GM12878 (cell line): ENCODE measurements around the gene CRMP1. TPM values are rescaled to one million over a fixed set of nuclear protein-coding genes. Genes with fewer than 3 reads are reported as not detected.

Source experiments
- ATAC-seq: fragments of 200-7000 bp; cut with Tn5 transposase; 3 replicates; pipeline ENCODE4 v1.9.1; 2020; ENCODE audit warnings: mild to moderate bottlenecking, moderate library complexity
- BruUV-seq: library from RNA; stranded (reverse); fragments of 400-500 nt; replicated peaks from 2 replicates; lab custom pipeline; 2021; lab: Mats Ljungman, UMichigan
- CTCF ChIA-PET: fragments of 300-600 bp; sonication (Branson Sonifier 250); formaldehyde crosslinking; extraction: SDS; loops from one replicate; lab custom pipeline; 2021; ENCODE audit warnings: inconsistent platforms; lab: Yijun Ruan, JAX
- POLR2A ChIA-PET: fragments of 350-600 bp; formaldehyde crosslinking; extraction: SDS; loops from one replicate; lab custom pipeline; 2021; ENCODE audit warnings: inconsistent platforms; lab: Charles Lee
- RAD21 ChIA-PET: fragments of 300-600 bp; sonication (Branson Sonifier 250); formaldehyde crosslinking; loops from one replicate; lab custom pipeline; 2023; ENCODE audit warnings: antibody characterized with exemption; ENCODE audit not compliant: unreplicated experiment; lab: Charles Lee
- SMC1A ChIA-PET: fragments of 300-600 bp; sonication (Branson Sonifier 250); formaldehyde crosslinking; loops from one replicate; lab custom pipeline; 2023; ENCODE audit not compliant: unreplicated experiment, uncharacterized antibody; lab: Charles Lee
- DNase-seq: peaks from one replicate; pipeline ENCODE4 v3.0.0-alpha.2; 2011; ENCODE audit warnings: low read depth, low spot score
- FAIRE-seq: peaks from 3 replicates; lab custom pipeline; 2011; peaks lifted over from hg19 to GRCh38; lab: Jason Lieb, UNC
- H2AFZ ChIP-seq: 2 replicates; pipeline ENCODE4 v1.6.0; 2011; ENCODE audit warnings: low read depth, low read length, control low read depth; ENCODE audit not compliant: control insufficient read depth
- H3K27ac ChIP-seq: 2 replicates; pipeline ENCODE4 v1.5.1; 2011; ENCODE audit warnings: control low read depth; ENCODE audit not compliant: control insufficient read depth, insufficient read depth
- H3K27me3 ChIP-seq, 2 experiments: replicated peaks in 1 of 2; 2 replicates each; pipeline versions ENCODE4 v1.6.0 to v1.6.1; 2011; ENCODE audit warnings: low read length in 1 of 2; ENCODE audit not compliant: control insufficient read depth in 2 of 2, insufficient read depth in 2 of 2
- H3K36me3 ChIP-seq, 2 experiments: 2 replicates each; pipeline ENCODE4 v1.5.1; 2011; ENCODE audit warnings: low read length in 1 of 2; ENCODE audit not compliant: control insufficient read depth in 2 of 2, insufficient read depth in 2 of 2
- H3K4me1 ChIP-seq: 2 replicates; pipeline ENCODE4 v1.6.1; 2011; ENCODE audit warnings: mild to moderate bottlenecking, low read length, moderate library complexity, mixed read lengths; ENCODE audit not compliant: control insufficient read depth, insufficient read depth
- H3K4me2 ChIP-seq: 2 replicates; pipeline ENCODE4 v1.6.0; 2011; ENCODE audit warnings: control low read depth; ENCODE audit not compliant: control insufficient read depth, insufficient read depth
- H3K4me3 ChIP-seq: fragments of 200-600 bp; sonication (generic); 2 replicates; pipeline ENCODE4 v1.5.1; 2016
- H3K79me2 ChIP-seq: 2 replicates; pipeline ENCODE4 v1.6.0; 2011; ENCODE audit warnings: low read length; ENCODE audit not compliant: control insufficient read depth, insufficient read depth
- H3K9ac ChIP-seq: 2 replicates; pipeline ENCODE4 v1.8.0; 2011; ENCODE audit warnings: low read length, control low read depth, mixed read lengths; ENCODE audit not compliant: control insufficient read depth, insufficient read depth
- H3K9me3 ChIP-seq: replicated peaks from 3 replicates; pipeline ENCODE4 v1.5.1; 2011; ENCODE audit warnings: mild to moderate bottlenecking, low read length; ENCODE audit not compliant: control insufficient read depth, insufficient read depth
- H4K20me1 ChIP-seq: 2 replicates; pipeline ENCODE4 v1.6.0; 2011; ENCODE audit not compliant: control insufficient read depth, insufficient read depth
- CBFB ChIP-seq: IDR thresholded peaks from 2 replicates; pipeline ENCODE4 v1.6.1; 2016; ENCODE audit warnings: antibody characterized with exemption, low read depth
- EZH2 ChIP-seq: IDR thresholded peaks from 2 replicates; pipeline ENCODE4 v1.6.1; 2012; ENCODE audit warnings: low read depth, mild to moderate bottlenecking, control low read depth, inconsistent platforms, low read length, borderline replicate concordance; ENCODE audit not compliant: control insufficient read depth
- HDAC2 ChIP-seq: fragments of 200-600 bp; sonication (generic); IDR thresholded peaks from 2 replicates; pipeline ENCODE4 v1.6.1; 2017
- NR2C1 ChIP-seq: fragments of 450-650 bp; IDR thresholded peaks from 2 replicates; pipeline ENCODE4 v1.6.1; 2017; ENCODE audit warnings: antibody characterized with exemption, mild to moderate bottlenecking, moderate library complexity
- NR2C2 ChIP-seq: IDR thresholded peaks from 2 replicates; pipeline ENCODE4 v1.6.1; 2011; ENCODE audit warnings: borderline replicate concordance, low read depth; ENCODE audit not compliant: control insufficient read depth, insufficient read length
- RB1 ChIP-seq: fragments of 450-650 bp; formaldehyde crosslinking; IDR thresholded peaks from 2 replicates; pipeline ENCODE4 v1.6.1; 2017; ENCODE audit warnings: mild to moderate bottlenecking, borderline replicate concordance
- RUNX3 ChIP-seq: IDR thresholded peaks from 2 replicates; pipeline ENCODE4 v1.6.1; 2012; ENCODE audit warnings: low read length, inconsistent platforms
- SREBF1 ChIP-seq: IDR thresholded peaks from 2 replicates; pipeline ENCODE4 v1.6.1; 2012; ENCODE audit warnings: mild to moderate bottlenecking, low read length
- TARDBP ChIP-seq: IDR thresholded peaks from 2 replicates; pipeline ENCODE4 v1.6.1; 2016; ENCODE audit warnings: borderline replicate concordance
- YBX1 ChIP-seq: fragments of 450-650 bp; IDR thresholded peaks from 2 replicates; pipeline ENCODE4 v1.6.1; 2016; ENCODE audit warnings: antibody characterized with exemption
- ZNF217 ChIP-seq: fragments of 450-650 bp; IDR thresholded peaks from 2 replicates; pipeline ENCODE4 v1.6.1; 2017; ENCODE audit warnings: antibody characterized with exemption, mild to moderate bottlenecking
- ZNF384 ChIP-seq: IDR thresholded peaks from 2 replicates; pipeline ENCODE4 v1.6.1; 2012; ENCODE audit warnings: low read depth, mild to moderate bottlenecking, low read length, improper control_type of control experiment, borderline replicate concordance
- ZNF622 ChIP-seq: fragments of 450-650 bp; IDR thresholded peaks from 2 replicates; pipeline ENCODE4 v1.6.1; 2017; ENCODE audit warnings: mild to moderate bottlenecking, inconsistent platforms
- WGBS: methylation state at CpG from one replicate; pipeline ENCODE4 v1.1.6; 2016; ENCODE audit warnings: low lambda C conversion rate; ENCODE audit not compliant: insufficient replicate concordance, insufficient coverage; ENCODE audit errors: missing lambda C conversion rate; 5-methylcytosine and 5-hydroxymethylcytosine counted together
- in situ Hi-C: fragments of 300-500 bp; cut with MboI; formaldehyde crosslinking; loops from 9 replicates; pipeline ENCODE4 v1.14.3; 2018; ENCODE audit warnings: mixed read lengths
- intact Hi-C: fragments of 100-400 bp; cut with micrococcal nuclease; formaldehyde crosslinking; loops from one replicate; pipeline ENCODE4 v1.14.2; 2022; ENCODE audit not compliant: unreplicated experiment
- polyA plus RNA-seq, 11 experiments: library from polyadenylated mRNA; depleted of rRNA in 4 of 11; unstranded in 6 of 11; stranded (reverse) in 5 of 11; fragments of >200 nt; fragmentation: Nextera tagmentation in 4 of 11; fragmentation: Illumina TruSeq in 1 of 11; extraction: Ambion mirVana in 4 of 11; extraction: Trizol in 1 of 11; gene quantifications; 1 replicate in 1 of 11; 2 replicates in 10 of 11; pipeline versions ENCODE4 v1.2.1 to v1.2.3, GENCODE V29; 2011 to 2016; ENCODE audit warnings: inconsistent platforms in 2 of 11, missing spikeins in 2 of 11, low read depth in 1 of 11
- total RNA-seq, 4 experiments: library from RNA; depleted of rRNA in 3 of 4; stranded (reverse); fragments of >200 nt in 3 of 4; fragmentation: Illumina TruSeq in 1 of 4; extraction: Trizol in 1 of 4; gene quantifications; 2 replicates each; pipeline versions ENCODE4 v1.2.1 to v1.2.3, GENCODE V29; 2013 to 2021
- TF ChIP-seq, protein P1 (sequence below): fragments of 450-650 bp; IDR thresholded peaks from 2 replicates; pipeline ENCODE4 v1.6.1; 2018; ENCODE audit warnings: borderline replicate concordance, mild to moderate bottlenecking; ENCODE audit not compliant: partially characterized antibody
- TF ChIP-seq, protein P2 (sequence below): IDR thresholded peaks from 2 replicates; pipeline ENCODE4 v1.6.1; 2012; ENCODE audit warnings: improper control_type of control experiment, low read depth, low read length; ENCODE audit not compliant: insufficient replicate concordance
- TF ChIP-seq, protein P3 (sequence below): fragments of 450-650 bp; IDR thresholded peaks from 2 replicates; pipeline ENCODE4 v1.6.1; 2014; ENCODE audit warnings: mild to moderate bottlenecking

Gene CRMP1
- total and polyA plus RNA-seq, 10 of the 15 experiments (the other 5 are each of a cell fraction or from before 2014, with no cell fraction given) = 0.03 to 1.4 (median 0.12) TPM; not detected in 2

DNA sequence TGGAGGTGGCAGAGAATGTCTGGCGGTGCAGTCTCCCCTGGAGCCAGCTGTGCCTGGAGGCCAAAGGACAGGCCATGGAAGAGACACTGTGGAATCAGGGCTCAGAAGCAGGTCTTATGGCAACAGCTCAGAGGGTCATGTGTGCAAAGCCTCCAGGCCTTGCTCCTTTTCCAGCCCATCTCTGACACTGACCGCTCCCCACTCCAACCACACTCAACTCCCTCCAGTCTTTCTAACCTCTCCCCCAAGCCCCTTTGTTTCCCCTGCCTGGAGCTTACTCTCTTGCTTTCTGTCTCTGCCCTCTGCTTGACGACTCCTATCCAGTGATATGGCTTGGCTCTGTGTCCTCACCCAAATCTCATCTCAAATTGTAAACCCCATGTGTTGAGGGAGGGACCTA lies 34.2 kb upstream of the CRMP1 start:
- BruUV-seq = no TSS peak
- H2AFZ ChIP-seq = no peak overlapping the region
- no peak overlapping the region for H3K4me2 ChIP-seq
- ChIA-PET SMC1A (no interaction called here), POLR2A (no interaction called here), CTCF (interaction anchor here (0.6 kb wide), 1 partner anchor 284 kb away, joined by 3 read pairs; no protein-coding TSS in a partner anchor), RAD21 (no interaction called here)
- no peak overlapping the region for H3K4me3 ChIP-seq
- no peak overlapping the region for H3K9ac ChIP-seq
- peaks cover 4 to 5% of the 10 kb centered on the region in 2 experiments; a peak in 3 of 4 replicates for H3K27me3 ChIP-seq
- in situ Hi-C loops (no loop called here), intact Hi-C loops (no loop called here)
- H3K36me3 ChIP-seq = no peaks in the 10 kb centered on the region
- H3K79me2 ChIP-seq = no peaks in the 10 kb centered on the region
- no peaks in the 10 kb centered on the region for H4K20me1 ChIP-seq
- H3K27ac ChIP-seq = no peak overlapping the region
- DNase-seq (no peak), FAIRE-seq (no peak), ATAC-seq (no peak)
- H3K4me1 ChIP-seq = no peaks in the 10 kb centered on the region
- 44% methylated on average over 3 of the region's 3 CpGs for WGBS
- no peaks in the 10 kb centered on the region for H3K9me3 ChIP-seq
- TF ChIP-seq, protein P1, sequence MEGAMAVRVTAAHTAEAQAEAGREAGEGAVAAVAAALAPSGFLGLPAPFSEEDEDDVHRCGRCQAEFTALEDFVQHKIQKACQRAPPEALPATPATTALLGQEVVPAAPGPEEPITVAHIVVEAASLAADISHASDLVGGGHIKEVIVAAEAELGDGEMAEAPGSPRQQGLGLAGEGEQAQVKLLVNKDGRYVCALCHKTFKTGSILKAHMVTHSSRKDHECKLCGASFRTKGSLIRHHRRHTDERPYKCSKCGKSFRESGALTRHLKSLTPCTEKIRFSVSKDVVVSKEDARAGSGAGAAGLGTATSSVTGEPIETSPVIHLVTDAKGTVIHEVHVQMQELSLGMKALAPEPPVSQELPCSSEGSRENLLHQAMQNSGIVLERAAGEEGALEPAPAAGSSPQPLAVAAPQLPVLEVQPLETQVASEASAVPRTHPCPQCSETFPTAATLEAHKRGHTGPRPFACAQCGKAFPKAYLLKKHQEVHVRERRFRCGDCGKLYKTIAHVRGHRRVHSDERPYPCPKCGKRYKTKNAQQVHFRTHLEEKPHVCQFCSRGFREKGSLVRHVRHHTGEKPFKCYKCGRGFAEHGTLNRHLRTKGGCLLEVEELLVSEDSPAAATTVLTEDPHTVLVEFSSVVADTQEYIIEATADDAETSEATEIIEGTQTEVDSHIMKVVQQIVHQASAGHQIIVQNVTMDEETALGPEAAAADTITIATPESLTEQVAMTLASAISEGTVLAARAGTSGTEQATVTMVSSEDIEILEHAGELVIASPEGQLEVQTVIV = no peak
- TF ChIP-seq TARDBP = no peak
- TF ChIP-seq EZH2 = no peak
- TF ChIP-seq CBFB = no peak
- no peak for TF ChIP-seq RB1
- no peak for TF ChIP-seq YBX1
- TF ChIP-seq ZNF217 = no peak
- TF ChIP-seq, protein P2, sequence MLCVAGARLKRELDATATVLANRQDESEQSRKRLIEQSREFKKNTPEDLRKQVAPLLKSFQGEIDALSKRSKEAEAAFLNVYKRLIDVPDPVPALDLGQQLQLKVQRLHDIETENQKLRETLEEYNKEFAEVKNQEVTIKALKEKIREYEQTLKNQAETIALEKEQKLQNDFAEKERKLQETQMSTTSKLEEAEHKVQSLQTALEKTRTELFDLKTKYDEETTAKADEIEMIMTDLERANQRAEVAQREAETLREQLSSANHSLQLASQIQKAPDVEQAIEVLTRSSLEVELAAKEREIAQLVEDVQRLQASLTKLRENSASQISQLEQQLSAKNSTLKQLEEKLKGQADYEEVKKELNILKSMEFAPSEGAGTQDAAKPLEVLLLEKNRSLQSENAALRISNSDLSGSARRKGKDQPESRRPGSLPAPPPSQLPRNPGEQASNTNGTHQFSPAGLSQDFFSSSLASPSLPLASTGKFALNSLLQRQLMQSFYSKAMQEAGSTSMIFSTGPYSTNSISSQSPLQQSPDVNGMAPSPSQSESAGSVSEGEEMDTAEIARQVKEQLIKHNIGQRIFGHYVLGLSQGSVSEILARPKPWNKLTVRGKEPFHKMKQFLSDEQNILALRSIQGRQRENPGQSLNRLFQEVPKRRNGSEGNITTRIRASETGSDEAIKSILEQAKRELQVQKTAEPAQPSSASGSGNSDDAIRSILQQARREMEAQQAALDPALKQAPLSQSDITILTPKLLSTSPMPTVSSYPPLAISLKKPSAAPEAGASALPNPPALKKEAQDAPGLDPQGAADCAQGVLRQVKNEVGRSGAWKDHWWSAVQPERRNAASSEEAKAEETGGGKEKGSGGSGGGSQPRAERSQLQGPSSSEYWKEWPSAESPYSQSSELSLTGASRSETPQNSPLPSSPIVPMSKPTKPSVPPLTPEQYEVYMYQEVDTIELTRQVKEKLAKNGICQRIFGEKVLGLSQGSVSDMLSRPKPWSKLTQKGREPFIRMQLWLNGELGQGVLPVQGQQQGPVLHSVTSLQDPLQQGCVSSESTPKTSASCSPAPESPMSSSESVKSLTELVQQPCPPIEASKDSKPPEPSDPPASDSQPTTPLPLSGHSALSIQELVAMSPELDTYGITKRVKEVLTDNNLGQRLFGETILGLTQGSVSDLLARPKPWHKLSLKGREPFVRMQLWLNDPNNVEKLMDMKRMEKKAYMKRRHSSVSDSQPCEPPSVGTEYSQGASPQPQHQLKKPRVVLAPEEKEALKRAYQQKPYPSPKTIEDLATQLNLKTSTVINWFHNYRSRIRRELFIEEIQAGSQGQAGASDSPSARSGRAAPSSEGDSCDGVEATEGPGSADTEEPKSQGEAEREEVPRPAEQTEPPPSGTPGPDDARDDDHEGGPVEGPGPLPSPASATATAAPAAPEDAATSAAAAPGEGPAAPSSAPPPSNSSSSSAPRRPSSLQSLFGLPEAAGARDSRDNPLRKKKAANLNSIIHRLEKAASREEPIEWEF = no peak
- TF ChIP-seq NR2C2 = no peak
- TF ChIP-seq HDAC2 = no peak
- TF ChIP-seq ZNF384 = no peak
- TF ChIP-seq ZNF622 = no peak
- TF ChIP-seq, protein P3, sequence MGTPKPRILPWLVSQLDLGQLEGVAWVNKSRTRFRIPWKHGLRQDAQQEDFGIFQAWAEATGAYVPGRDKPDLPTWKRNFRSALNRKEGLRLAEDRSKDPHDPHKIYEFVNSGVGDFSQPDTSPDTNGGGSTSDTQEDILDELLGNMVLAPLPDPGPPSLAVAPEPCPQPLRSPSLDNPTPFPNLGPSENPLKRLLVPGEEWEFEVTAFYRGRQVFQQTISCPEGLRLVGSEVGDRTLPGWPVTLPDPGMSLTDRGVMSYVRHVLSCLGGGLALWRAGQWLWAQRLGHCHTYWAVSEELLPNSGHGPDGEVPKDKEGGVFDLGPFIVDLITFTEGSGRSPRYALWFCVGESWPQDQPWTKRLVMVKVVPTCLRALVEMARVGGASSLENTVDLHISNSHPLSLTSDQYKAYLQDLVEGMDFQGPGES = no peak
- TF ChIP-seq NR2C1 = no peak
- TF ChIP-seq RUNX3 = no peak
- TF ChIP-seq SREBF1 = no peak
